Peyer's patch (tissue), 4 donors: ENCODE results near the gene IGSF9. TPM values are rescaled to one million over a fixed set of nuclear protein-coding genes. Genes with fewer than 3 reads are reported as not detected.

Experiments
- DNase-seq, 3 donors: peaks; one replicate each; pipeline ENCODE4 v3.0.0-alpha.2; 2017 to 2019
- H3K27ac ChIP-seq, 4 donors: fragments of 200-600 bp; sonication (generic); one replicate each; pipeline ENCODE4 v1.5.1; 2016 to 2019
- H3K27me3 ChIP-seq, 2 donors: fragments of 200-600 bp; sonication (generic); one replicate each; pipeline ENCODE4 v1.5.1; 2019
- H3K36me3 ChIP-seq, 3 donors: fragments of 200-600 bp; sonication (generic); one replicate each; pipeline ENCODE4 v1.5.1; 2016 to 2019
- H3K4me1 ChIP-seq, 4 donors: fragments of 200-600 bp; sonication (generic); one replicate each; pipeline ENCODE4 v1.5.1; 2016 to 2019
- H3K4me3 ChIP-seq, 4 donors: fragments of 200-600 bp; sonication (generic); 1 replicate in 3 of 4; 2 replicates in 1 of 4; pipeline ENCODE4 v1.5.1; 2016 to 2019; ENCODE audit warnings: mild to moderate bottlenecking in 1 of 4
- H3K9me3 ChIP-seq, 4 donors: fragments of 200-600 bp; sonication (generic); one replicate each; pipeline ENCODE4 v1.5.1; 2016 to 2019; ENCODE audit warnings: mild to moderate bottlenecking in 1 of 4
- CTCF ChIP-seq, 6 experiments: fragments of 450-650 bp in 4 of 6; fragments of 200-600 bp in 2 of 6; sonication (generic) in 1 of 6; IDR thresholded peaks; one replicate each; pipeline ENCODE4 v1.5.1; 2017 to 2019; ENCODE audit warnings: antibody characterized with exemption in 6 of 6, mild to moderate bottlenecking in 3 of 6, moderate library complexity in 1 of 6
- POLR2A ChIP-seq, 2 donors: fragments of 450-650 bp; IDR thresholded peaks; one replicate each; pipeline ENCODE4 v1.5.1; 2017; ENCODE audit warnings: antibody characterized with exemption in 2 of 2, mild to moderate bottlenecking in 2 of 2, moderate library complexity in 2 of 2
- total RNA-seq, 4 donors: library from RNA; depleted of rRNA; stranded (reverse); fragments of >200 nt; gene quantifications; one replicate each; pipeline ENCODE4 v1.1.0, GENCODE V29; 2016

IGSF9 gene
- total RNA-seq, 4 donors from 2014 or later = 5.8 to 169 (median 40.6) TPM

DNA sequence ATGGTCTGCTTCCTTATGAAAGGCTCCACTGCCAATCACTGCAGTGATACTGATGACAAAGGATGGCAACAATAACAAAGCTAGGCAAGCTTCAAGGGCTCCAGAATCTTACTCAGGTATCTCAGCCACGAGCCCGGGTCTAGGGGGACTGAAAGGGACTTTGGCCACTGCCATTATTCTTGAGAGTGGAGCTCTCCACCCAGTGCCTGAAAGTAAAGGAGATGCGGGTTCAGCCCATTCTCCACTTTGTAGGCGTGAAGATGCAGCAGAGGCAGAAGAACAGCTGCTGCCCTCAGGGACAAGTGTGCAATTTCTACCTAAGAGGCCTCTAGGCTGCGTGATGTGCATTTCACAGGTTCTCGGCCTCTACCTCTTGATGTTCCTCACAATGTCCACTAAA is 40.1 kb upstream of the IGSF9 start:
- no peak for TF ChIP-seq POLR2A (IDR thresholded peaks at IDR 0.05)
- no peaks in the 10 kb centered on the region for H3K36me3 ChIP-seq
- no peaks in the 10 kb centered on the region for H3K27me3 ChIP-seq
- DNase-seq = no peak
- no peak overlapping the region for H3K4me3 ChIP-seq
- H3K9me3 ChIP-seq = no peaks in the 10 kb centered on the region
- no peaks in the 10 kb centered on the region for H3K4me1 ChIP-seq
- H3K27ac ChIP-seq = no peak overlapping the region

DNA sequence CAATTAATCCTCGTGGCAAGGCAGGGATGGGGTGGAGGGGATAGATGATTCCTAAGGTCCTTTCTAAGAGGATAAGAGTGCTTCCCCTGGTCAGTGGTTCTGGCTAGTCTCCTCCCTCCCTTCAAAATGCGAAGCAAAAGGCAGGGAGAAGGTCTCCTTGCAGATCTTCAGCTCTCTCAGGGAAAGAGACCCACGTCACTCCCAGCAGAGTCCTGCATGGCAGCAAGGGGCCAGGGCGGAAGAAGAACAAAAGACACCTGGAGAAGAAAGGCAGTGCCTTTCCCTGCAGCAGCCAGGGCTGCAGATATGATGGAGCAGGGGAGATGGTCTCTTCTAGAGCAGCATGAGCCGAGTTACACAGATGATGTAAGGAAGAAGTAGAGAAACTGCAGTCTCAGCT is 38.3 kb upstream of the IGSF9 start:
- no peak overlapping the region for H3K4me3 ChIP-seq
- H3K4me1 ChIP-seq = no peaks in the 10 kb centered on the region
- TF ChIP-seq CTCF (IDR thresholded peaks at IDR 0.05) (no peak), POLR2A (IDR thresholded peaks at IDR 0.05) (no peak)
- DNase-seq = no peak
- H3K27me3 ChIP-seq = no peaks in the 10 kb centered on the region
- H3K9me3 ChIP-seq = no peaks in the 10 kb centered on the region
- no peak overlapping the region for H3K27ac ChIP-seq
- H3K36me3 ChIP-seq = peaks cover 0 to 8% (median 0%) of the 10 kb centered on the region in 3 donors

GRCh38 chr1:159982280-159982679 is 36.9 kb upstream of the IGSF9 start:
- Histone ChIP-seq H3K36me3 (peaks cover 0 to 8% (median 0%) of the 10 kb centered on the region in 3 donors), H3K9me3 (no peaks in the 10 kb centered on the region), H3K27ac (no peak overlapping the region), H3K4me1 (no peaks in the 10 kb centered on the region), H3K27me3 (no peaks in the 10 kb centered on the region), H3K4me3 (no peak overlapping the region)
- DNase-seq = no peak
- TF ChIP-seq CTCF (IDR thresholded peaks at IDR 0.05) = no peak
- TF ChIP-seq POLR2A (IDR thresholded peaks at IDR 0.05) = no peak

DNA sequence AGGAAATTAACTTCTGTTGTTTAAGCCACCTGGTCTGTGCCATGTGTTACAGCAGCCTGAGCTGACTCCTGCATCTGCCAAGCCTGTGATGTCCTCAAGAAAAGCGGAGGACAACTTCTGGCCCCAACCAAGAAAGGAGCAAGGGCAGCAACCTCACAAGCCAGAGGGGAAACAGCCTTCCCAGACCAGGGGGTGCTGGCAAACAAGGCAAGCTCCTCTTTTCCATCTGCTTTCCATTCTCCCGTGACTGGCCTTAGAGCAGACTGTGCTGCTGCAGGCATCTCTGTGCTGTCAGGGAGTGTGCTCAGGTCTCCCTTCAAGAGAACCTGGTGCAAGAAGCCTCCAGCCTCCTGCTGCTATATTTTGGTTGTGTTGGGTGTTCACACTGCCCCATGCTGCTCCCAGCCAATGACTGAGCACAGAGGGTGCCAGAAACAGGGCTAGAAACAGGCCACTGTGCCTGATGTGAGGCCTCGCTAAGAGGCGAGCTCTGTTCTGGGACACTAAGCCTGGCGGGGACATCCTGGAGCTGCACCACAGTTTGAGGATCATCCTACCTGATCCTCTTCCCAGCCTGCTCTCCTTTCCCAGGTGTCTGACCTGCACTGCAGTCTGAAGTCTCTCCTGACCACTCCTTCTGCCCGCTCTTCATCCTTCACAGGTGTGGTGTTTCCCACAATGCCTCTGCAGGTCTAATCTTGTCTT is 36.1 kb upstream of the IGSF9 start:
- no peak for DNase-seq
- H3K4me3 ChIP-seq = no peak overlapping the region
- H3K36me3 ChIP-seq = peaks cover 0 to 8% (median 0%) of the 10 kb centered on the region in 3 donors
- no peaks in the 10 kb centered on the region for H3K4me1 ChIP-seq
- no peaks in the 10 kb centered on the region for H3K27me3 ChIP-seq
- H3K27ac ChIP-seq = no peak overlapping the region
- no peaks in the 10 kb centered on the region for H3K9me3 ChIP-seq
- TF ChIP-seq POLR2A (IDR thresholded peaks at IDR 0.05) (no peak), CTCF (IDR thresholded peaks at IDR 0.05) (no peak)

GRCh38 chr1:159980786-159981185 is 35.4 kb upstream of the IGSF9 start:
- H3K4me3 ChIP-seq = no peak overlapping the region
- no peaks in the 10 kb centered on the region for H3K27me3 ChIP-seq
- peaks cover 0 to 8% (median 0%) of the 10 kb centered on the region in 3 donors for H3K36me3 ChIP-seq
- no peaks in the 10 kb centered on the region for H3K4me1 ChIP-seq
- DNase-seq = no peak
- H3K9me3 ChIP-seq = no peaks in the 10 kb centered on the region
- H3K27ac ChIP-seq = no peak overlapping the region
- TF ChIP-seq CTCF (IDR thresholded peaks at IDR 0.05) (no peak), POLR2A (IDR thresholded peaks at IDR 0.05) (no peak)

DNA sequence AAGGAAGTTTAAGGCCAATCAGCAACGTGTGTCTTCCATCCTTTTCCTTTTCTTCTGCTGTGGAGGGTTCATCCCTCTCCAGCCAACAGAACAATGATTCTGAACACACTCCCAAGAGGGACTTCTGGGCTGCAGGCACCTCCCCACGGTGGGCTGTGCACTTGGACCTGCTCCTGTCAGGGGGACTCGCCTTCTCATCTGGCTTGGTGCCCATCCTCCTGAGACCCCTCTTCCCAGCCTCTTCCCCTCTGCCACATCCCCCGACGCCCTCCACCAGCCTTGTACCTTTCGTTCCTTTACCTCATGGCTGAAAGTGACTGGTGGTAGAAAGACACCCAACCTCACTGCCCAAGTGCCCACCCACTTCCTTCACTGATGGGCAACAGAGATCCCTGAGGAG is 34.7 kb upstream of the IGSF9 start:
- no peak for TF ChIP-seq POLR2A (IDR thresholded peaks at IDR 0.05)
- no peak for TF ChIP-seq CTCF (IDR thresholded peaks at IDR 0.05)
- H3K9me3 ChIP-seq = no peaks in the 10 kb centered on the region
- DNase-seq = no peak
- no peak overlapping the region for H3K4me3 ChIP-seq
- H3K27me3 ChIP-seq = no peaks in the 10 kb centered on the region
- no peak overlapping the region for H3K27ac ChIP-seq
- H3K36me3 ChIP-seq = peaks cover 0 to 8% (median 0%) of the 10 kb centered on the region in 3 donors
- H3K4me1 ChIP-seq = no peaks in the 10 kb centered on the region
